ENCODE results near the gene INPP5F.

INPP5F gene

GRCh38 chr10:119740096-119740495 lies 14.2 kb downstream of the INPP5F start:
- in situ Hi-C loops (cut with MboI; ENCODE audit: low sequenced_read_pairs, unreplicated experiment), result no loop called here
- TF ChIP-seq, protein P1, sequence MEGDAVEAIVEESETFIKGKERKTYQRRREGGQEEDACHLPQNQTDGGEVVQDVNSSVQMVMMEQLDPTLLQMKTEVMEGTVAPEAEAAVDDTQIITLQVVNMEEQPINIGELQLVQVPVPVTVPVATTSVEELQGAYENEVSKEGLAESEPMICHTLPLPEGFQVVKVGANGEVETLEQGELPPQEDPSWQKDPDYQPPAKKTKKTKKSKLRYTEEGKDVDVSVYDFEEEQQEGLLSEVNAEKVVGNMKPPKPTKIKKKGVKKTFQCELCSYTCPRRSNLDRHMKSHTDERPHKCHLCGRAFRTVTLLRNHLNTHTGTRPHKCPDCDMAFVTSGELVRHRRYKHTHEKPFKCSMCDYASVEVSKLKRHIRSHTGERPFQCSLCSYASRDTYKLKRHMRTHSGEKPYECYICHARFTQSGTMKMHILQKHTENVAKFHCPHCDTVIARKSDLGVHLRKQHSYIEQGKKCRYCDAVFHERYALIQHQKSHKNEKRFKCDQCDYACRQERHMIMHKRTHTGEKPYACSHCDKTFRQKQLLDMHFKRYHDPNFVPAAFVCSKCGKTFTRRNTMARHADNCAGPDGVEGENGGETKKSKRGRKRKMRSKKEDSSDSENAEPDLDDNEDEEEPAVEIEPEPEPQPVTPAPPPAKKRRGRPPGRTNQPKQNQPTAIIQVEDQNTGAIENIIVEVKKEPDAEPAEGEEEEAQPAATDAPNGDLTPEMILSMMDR (IDR thresholded peaks at IDR 0.05; ENCODE audit: borderline replicate concordance, control extremely low read depth, extremely low read depth, insufficient read depth, missing control alignments), result no peak
- no peak for DNase-seq (ENCODE audit: low spot score)

DNA sequence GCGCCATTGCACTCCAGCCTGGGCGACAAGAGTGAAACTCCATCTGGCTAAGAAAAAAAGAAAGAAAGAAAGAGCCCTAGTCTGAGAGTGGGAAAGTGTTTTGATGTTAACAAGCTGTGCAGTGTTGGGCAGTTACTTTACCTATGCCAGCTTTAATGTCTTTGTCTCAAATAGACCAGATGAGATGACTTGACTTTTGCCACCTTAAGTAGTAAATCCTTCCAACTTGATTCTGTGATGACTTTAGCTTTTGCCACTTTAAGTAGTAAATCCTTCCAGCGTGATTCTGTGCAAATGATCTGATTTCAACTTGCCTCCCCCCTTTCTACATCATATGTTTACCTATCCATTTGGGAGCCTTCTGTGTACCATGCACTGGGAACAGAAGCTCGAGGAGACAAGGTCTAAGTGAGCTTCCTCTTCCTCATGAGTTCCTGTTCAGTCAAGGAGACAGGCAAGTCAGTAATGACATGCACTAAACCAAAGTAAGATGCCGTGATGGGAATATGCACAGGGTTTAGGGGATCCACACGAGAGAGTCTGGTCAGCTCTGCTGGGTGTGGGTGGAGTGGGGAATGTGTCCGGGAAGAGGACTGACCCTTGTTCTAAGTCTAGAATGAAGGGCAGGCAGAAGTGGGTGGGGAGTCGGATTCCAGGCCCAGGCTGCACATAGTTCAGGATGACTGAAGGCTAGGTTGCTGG lies 17.2 kb downstream of the INPP5F start:
- DNase-seq (ENCODE audit: low spot score), result no peak
- TF ChIP-seq, protein P1 (IDR thresholded peaks at IDR 0.05; ENCODE audit: borderline replicate concordance, control extremely low read depth, extremely low read depth, insufficient read depth, missing control alignments), result no peak
- in situ Hi-C loops (cut with MboI; ENCODE audit: low sequenced_read_pairs, unreplicated experiment), result no loop called here

DNA sequence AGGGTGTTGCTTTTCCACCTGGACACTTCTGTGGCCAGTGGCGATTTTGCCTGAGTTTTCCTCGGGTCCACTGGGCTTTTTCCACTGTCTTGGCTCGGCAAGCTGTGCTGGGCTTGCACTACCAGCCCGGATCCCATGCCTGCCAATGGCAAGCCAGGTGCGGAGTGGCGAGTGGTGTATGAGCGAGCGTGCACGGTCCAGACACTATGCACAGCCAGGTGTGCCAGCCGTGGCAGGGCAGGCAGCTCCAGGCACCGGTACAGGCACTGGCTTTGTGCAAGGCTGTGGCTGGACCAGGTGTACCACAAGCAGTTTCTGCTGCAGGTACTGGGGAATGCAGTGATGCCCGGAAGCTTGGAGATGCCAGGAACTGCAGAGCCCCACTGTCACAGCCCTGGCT lies 22.1 kb downstream of the INPP5F start:
- in situ Hi-C loops (cut with MboI; ENCODE audit: low sequenced_read_pairs, unreplicated experiment), result no loop called here
- TF ChIP-seq, protein P1 (IDR thresholded peaks at IDR 0.05; ENCODE audit: borderline replicate concordance, control extremely low read depth, extremely low read depth, insufficient read depth, missing control alignments), result no peak
- no peak for DNase-seq (ENCODE audit: low spot score)

DNA sequence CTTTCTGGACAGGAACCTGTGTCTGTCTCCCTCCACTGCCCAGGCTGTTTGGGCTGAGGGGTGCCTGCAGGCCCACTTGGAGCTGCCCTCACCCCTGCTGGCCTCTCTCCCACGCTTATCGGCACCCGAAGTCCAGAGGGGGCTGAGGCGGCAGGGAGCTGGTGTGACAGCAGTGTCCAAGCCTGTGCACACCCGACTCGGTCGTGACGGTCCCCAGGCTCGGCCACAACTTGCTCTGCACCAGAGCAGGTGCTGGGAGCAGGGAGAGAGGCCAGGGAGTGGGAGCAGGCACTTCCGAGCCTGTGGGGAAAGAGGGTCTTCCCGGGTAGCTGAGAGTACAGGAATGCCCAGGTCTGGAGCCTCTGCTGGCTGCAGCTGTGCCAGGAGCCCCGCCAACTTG lies 23.0 kb downstream of the INPP5F start:
- TF ChIP-seq, protein P1 (IDR thresholded peaks at IDR 0.05; ENCODE audit: borderline replicate concordance, control extremely low read depth, extremely low read depth, insufficient read depth, missing control alignments), result no peak
- no peak for DNase-seq (ENCODE audit: low spot score)
- in situ Hi-C loops (cut with MboI; ENCODE audit: low sequenced_read_pairs, unreplicated experiment), result no loop called here

DNA sequence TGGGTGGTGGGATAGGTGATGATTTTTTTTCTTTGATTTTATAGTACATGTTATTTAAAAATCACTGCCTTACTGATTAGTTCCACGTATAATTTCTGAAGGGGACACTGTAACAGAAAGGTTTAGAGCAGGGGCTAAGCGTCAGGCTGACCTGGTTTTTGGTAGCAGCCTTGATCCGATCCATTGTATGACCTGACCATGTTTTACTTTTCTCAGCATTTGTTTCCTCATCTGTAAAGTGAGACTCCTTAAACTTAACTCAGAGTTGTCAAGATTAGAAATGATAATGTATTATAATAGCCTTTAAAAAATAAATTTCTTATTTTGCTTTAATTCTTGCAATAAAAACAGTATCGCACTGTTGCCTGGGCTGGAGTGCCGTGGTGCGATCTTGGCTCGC lies 23.6 kb downstream of the INPP5F start:
- in situ Hi-C loops (cut with MboI; ENCODE audit: low sequenced_read_pairs, unreplicated experiment), result no loop called here
- DNase-seq (ENCODE audit: low spot score), result no peak
- TF ChIP-seq, protein P1 (IDR thresholded peaks at IDR 0.05; ENCODE audit: borderline replicate concordance, control extremely low read depth, extremely low read depth, insufficient read depth, missing control alignments), result no peak

DNA sequence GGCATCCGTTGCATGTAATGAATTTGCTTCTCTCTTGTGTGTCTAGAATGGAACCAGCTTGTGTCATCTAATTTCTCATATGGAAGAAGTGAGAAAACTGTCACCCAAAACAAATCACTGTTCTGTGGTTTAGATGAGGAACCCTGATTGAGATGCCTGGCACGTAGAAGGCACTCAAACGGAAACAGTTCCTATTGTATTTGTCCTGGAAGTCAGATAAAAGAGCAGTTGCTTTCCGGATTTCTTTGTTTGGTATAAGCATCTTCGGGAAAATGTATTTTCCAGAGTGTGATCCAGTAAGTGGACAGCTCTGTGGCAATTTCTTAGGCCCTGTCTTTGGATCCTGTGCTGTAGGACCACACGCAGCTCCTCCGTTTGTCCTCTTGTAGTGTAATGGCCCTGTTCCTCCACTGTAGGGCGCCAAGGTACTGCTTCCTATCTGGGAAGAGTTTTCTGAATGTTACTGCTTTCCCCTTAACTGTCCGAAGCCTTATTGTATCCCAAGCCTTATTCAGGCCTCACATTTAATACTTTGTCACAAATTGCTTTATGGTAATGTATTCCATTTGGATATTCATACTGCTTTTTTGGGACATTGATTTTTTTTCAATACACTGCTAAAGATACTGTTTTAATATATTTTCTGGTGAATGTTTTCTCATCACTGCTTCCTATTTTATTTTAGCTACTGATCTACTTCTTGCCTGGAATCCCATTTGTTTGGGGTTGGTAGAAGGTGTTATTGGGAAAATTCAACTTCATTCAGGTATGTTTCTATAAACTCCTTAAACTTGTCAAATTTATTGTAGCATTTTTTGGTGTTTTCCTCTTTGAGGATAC lies 24.8 kb downstream of the INPP5F start:
- peak; percentile 58 for DNase-seq (ENCODE audit: low spot score)
- TF ChIP-seq, protein P1 (IDR thresholded peaks at IDR 0.05; ENCODE audit: borderline replicate concordance, control extremely low read depth, extremely low read depth, insufficient read depth, missing control alignments), result peak; percentile 80
- in situ Hi-C loops (cut with MboI; ENCODE audit: low sequenced_read_pairs, unreplicated experiment), result no loop called here
